GM12864 (cell line): ENCODE measurements around the gene PNKP.

Experiments used
- DNase-seq: peaks from one replicate; pipeline ENCODE4 v3.0.0-alpha.2; 2011; ENCODE audit warnings: low read depth
- H3K4me3 ChIP-seq: 2 replicates; pipeline ENCODE4 v1.5.1; 2011; ENCODE audit warnings: mild to moderate bottlenecking, low read depth, low read length, control low read depth
- TF ChIP-seq, protein P1 (sequence below): IDR thresholded peaks from 2 replicates; pipeline ENCODE4 v1.5.1; 2011; ENCODE audit warnings: low read depth, mild to moderate bottlenecking, moderate library complexity, low read length, control low read depth, inconsistent platforms; ENCODE audit errors: missing control alignments

PNKP gene

DNA sequence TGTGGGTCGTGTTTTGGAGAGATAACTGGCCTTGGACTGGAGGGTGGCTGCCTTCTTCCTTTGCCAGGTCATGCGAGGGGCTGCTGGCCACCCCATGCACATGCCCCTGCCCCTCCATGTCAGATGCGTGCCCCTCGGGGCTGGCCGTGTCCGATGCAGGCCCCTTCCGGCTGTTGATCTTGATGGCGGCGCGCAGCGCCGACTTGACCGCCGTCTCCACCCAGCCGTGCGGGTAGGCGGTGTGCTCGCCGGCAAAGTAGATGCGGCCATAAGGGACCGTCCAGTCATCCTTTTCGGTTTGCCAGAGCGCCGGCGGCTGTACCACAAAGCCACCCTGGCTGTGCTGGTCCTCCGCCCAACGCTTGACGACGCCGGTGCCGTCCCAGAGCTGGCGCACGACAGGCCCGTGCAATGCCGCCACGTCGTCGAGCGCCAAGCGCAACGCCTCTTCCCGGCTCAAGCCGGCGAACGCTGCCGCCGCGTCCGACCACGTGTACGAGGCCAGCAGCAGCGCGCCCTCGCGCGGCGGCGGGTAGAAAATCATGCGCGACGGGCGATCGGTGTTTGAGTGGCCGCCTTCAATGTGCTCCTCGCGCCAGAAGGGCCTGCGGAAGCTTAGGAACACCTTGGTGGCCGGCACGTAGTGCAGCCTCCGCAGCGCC, 22.4 kb upstream of the PNKP start:
- peak overlapping the region; percentile 36 for H3K4me3 ChIP-seq
- TF ChIP-seq, protein P1, sequence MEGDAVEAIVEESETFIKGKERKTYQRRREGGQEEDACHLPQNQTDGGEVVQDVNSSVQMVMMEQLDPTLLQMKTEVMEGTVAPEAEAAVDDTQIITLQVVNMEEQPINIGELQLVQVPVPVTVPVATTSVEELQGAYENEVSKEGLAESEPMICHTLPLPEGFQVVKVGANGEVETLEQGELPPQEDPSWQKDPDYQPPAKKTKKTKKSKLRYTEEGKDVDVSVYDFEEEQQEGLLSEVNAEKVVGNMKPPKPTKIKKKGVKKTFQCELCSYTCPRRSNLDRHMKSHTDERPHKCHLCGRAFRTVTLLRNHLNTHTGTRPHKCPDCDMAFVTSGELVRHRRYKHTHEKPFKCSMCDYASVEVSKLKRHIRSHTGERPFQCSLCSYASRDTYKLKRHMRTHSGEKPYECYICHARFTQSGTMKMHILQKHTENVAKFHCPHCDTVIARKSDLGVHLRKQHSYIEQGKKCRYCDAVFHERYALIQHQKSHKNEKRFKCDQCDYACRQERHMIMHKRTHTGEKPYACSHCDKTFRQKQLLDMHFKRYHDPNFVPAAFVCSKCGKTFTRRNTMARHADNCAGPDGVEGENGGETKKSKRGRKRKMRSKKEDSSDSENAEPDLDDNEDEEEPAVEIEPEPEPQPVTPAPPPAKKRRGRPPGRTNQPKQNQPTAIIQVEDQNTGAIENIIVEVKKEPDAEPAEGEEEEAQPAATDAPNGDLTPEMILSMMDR: peak; percentile 81
- no peak for DNase-seq

DNA sequence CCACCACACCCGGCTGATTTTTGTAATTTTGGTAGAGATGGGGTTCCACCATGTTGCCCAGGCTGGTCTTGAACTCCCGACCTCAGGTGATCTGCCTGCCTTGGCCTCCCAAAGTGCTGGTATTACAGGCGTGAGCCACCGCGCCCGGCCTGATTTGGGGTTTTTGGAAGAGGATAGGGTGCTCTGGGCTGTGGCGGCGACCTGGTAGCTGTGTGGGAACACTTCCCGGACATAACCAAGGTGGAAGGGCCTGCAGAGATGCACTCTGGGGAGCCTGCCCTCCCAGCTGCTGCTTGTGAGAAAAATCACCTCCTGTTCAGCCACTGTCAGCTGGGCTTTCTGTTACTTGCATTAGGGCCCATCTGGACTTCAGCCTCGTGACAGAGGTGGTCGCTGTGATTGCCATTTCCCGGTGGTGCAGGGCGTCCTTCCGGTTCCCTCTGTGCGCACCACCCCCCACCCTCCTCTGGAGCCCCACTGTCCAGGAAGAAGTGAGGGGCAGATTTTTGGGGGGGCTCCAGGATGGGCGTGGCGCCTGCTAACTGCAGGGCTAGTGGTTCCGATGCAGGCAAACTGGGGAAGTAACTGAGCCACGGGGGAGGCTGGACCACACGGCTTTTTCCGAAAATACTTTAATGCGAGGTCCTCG, 21.8 kb upstream of the PNKP start:
- no peak overlapping the region; the same call in 1 of the 2 replicates for H3K4me3 ChIP-seq
- TF ChIP-seq, protein P1: no peak
- no peak for DNase-seq

DNA sequence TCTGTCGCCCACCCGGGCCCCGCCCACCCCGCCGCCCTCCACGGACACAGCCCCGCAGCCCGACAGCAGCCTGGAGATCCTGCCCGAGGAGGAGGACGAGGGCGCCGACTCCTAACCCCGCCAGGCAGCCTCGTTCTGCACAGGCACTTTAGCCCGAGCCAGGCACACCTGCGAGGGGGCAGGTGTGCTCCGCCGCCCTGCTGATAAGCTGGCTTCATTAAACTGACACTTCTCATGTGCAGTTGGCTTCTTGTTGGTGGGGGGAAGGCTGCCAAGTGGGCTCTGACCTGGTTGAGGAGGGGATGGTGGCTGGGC, 21.1 kb upstream of the PNKP start:
- H3K4me3 ChIP-seq: no peak overlapping the region; the same call in 1 of the 2 replicates
- DNase-seq: no peak
- TF ChIP-seq, protein P1: no peak

DNA sequence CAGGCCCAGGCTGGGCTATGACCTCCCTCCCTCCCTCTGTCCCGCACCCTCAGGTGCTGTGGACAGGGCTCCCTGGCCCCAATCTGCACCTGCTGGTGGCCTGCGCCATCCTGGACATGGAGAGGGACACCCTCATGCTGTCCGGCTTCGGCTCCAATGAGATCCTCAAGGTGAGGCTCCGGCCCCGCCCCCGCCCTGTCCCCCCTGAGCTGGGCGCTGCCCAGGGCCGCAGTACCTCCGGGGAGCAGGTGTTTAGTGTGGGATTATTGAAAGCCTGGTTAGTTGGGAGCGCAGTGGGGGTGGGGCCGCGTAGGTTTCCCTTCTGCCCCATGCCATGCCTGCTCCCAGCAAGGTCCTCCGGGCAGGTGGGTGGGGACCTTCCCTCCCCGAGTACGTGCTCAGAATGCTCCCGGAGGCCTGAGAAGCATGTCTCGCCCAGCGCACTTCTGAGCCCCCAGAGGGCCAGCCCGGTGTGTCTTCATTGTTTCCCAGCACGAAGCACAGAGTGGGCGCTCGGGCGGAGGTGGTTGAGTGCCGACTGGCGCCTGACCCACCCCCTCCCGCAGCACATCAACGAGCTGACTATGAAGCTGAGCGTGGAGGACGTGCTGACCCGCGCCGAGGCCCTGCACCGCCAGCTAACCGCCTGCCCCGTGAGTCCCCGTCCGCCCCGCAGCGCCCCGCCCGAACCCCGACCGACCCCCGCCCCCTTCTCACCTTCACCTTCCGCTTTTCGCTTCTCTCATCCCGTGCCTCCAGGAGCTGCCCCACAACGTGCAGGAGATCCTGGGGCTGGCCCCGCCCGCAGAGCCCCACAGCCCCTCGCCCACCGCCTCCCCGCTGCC, 20.5 kb upstream of the PNKP start:
- H3K4me3 ChIP-seq: no peak overlapping the region
- TF ChIP-seq, protein P1: no peak
- no peak for DNase-seq

DNA sequence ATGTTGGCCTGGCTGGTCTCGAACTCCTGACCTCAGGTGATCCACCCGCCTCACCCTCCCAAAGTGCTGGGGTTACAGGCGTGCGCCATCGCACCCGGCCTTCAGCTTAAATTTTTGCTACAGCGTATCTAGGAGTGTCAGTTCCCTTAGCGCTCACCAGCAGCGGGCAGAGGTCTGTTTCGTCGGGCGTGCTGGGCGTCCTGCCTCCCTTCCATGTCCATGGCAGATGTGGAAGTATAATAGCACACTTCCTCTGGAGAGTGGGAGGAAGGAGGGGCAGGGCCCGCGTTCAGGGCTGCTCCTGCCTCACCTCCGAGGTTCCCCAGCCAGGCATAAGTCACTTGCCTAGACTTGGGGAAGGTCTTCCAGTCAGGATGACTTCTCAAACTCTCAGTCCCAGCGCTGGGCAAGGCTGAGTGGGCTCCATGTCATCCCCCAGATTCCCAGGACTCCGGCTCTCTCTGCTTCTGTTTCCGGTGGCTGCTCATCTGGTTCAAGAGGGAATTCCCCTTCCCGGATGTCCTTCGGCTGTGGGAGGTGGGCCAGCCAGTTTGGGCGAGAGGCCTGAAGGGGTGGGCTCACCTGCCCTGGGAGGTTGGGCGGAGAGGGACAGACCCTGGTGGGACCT, 19.8 kb upstream of the PNKP start:
- TF ChIP-seq, protein P1: no peak
- DNase-seq: no peak
- no peak overlapping the region for H3K4me3 ChIP-seq

DNA sequence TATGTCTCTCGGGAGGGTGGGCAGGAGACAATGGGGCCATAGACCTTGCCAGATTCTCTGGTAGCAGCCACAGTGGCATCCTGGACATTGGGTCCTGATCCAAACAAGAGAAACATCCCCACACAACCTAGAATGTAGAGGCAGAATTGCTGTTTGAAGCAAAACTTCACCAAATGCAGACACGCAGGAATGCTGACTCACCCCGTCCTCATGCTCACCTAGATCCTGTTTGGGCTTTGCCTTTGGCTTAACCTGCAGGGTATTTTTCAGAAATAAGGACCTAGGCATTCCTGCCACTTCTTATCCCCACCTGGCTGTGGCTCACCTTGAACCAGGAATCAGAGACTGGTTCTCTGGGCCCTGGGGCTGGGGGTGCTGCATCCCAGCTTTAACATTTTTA, 17.4 kb upstream of the PNKP start:
- TF ChIP-seq, protein P1: no peak
- DNase-seq: no peak
- H3K4me3 ChIP-seq: no peak overlapping the region
